GM19438 (cell line): ENCODE data around the gene STAT3.
"Not testable (repeated sequence)": the region's sequence is repeated elsewhere in the genome, so short reads cannot be mapped to it uniquely, and the experiment has no call there.

ENCODE experiments used
- ATAC-seq: cut with Tn5 transposase; IDR thresholded peaks from one replicate; pipeline ENCODE4 v1.9.1; 2021; ENCODE audit warnings: low read depth; ENCODE audit not compliant: unreplicated experiment

The STAT3 gene

GRCh38 chr17:42266462-42266861 is 121.8 kb downstream of the STAT3 start:
- no peak for ATAC-seq

DNA sequence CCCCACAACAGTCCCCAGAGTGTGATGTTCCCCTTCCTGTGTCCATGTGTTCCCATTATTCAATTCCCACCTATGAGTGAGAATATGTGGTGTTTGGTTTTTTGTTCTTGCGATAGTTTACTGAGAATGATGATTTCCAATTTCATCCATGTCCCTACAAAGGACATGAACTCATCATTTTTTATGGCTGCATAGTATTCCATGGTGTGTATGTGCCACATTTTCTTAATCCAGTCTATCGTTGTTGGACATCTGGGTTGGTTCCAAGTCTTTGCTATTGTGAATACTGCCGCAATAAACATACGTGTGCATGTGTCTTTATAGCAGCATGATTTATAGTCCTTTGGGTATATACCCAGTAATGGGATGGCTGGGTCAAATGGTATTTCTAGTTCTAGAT is 123.9 kb downstream of the STAT3 start:
- ATAC-seq: not testable (repeated sequence)
